ENCODE data around the gene GRIN2A. TPM values are rescaled to one million over a fixed set of nuclear protein-coding genes. Genes with fewer than 3 reads are reported as not detected.

The GRIN2A gene
- total RNA-seq, 4 donors from 2014 or later: 0.35 to 7.4 (median 1.5) TPM

DNA sequence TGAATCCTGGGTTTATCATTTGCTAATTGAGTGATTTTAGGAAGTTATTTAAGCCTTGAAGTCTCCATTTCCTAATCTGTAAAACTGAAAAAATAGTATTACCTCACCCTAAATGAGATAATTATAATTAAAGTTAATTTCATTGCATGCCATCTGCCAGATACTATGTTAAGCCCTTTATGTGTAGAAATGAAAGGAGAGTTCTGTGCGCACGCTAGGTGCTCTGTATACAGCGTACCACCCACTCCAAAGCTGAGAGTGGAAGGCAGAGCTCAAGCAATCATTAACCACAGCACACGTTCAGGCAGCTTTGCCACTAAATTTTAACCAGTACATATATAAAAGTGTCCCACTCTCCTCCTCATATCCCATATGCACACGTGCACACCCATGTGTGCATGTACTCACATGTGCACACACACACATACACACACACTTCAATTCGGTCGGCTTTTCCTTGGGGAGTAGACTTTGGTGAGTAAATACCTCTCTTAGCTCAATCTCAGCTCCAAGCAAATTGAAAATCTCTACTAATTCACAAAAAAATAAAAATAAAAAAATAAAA, 204.8 kb downstream of the GRIN2A start:
- no peak for TF ChIP-seq POLR2A (IDR thresholded peaks at IDR 0.05)
- TF ChIP-seq, protein P1, sequence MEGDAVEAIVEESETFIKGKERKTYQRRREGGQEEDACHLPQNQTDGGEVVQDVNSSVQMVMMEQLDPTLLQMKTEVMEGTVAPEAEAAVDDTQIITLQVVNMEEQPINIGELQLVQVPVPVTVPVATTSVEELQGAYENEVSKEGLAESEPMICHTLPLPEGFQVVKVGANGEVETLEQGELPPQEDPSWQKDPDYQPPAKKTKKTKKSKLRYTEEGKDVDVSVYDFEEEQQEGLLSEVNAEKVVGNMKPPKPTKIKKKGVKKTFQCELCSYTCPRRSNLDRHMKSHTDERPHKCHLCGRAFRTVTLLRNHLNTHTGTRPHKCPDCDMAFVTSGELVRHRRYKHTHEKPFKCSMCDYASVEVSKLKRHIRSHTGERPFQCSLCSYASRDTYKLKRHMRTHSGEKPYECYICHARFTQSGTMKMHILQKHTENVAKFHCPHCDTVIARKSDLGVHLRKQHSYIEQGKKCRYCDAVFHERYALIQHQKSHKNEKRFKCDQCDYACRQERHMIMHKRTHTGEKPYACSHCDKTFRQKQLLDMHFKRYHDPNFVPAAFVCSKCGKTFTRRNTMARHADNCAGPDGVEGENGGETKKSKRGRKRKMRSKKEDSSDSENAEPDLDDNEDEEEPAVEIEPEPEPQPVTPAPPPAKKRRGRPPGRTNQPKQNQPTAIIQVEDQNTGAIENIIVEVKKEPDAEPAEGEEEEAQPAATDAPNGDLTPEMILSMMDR (IDR thresholded peaks at IDR 0.05): no peak
- H3K9me3 ChIP-seq: no peaks in the 10 kb centered on the region

DNA sequence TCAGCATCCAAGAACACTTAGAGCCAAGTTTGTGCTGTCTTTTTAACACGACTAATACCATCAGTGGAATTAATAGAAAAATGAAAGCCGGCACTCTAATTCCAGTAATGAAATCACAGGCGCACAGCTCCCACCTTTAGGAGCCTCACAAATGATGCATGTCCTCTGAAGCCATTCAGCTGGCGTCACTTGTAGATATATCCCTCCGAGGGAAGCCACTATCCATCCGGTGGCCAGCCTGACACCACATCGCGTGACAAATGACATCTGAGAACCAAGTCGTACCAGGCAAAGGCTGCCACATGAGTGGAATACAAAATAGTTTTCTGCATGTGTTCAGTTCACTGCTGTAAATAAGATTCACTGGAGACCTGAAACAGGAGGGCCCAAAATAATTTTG, 205.6 kb downstream of the GRIN2A start:
- Histone ChIP-seq H3K9me3 (no peaks in the 10 kb centered on the region), H3K27ac (no peak overlapping the region), H3K4me1 (no peaks in the 10 kb centered on the region), H3K36me3 (no peaks in the 10 kb centered on the region), H3K4me3 (no peak overlapping the region), H3K27me3 (no peaks in the 10 kb centered on the region)
- no peak for DNase-seq
- TF ChIP-seq, protein P1 (IDR thresholded peaks at IDR 0.05): no peak
- TF ChIP-seq POLR2A (IDR thresholded peaks at IDR 0.05): no peak

More for the DNA sequence above, 204.8 kb downstream of the GRIN2A start:
- Histone ChIP-seq H3K27me3 (no peaks in the 10 kb centered on the region), H3K27ac (no peak overlapping the region), H3K4me3 (no peak overlapping the region), H3K4me1 (no peaks in the 10 kb centered on the region), H3K36me3 (no peaks in the 10 kb centered on the region)
- DNase-seq: no peak

DNA sequence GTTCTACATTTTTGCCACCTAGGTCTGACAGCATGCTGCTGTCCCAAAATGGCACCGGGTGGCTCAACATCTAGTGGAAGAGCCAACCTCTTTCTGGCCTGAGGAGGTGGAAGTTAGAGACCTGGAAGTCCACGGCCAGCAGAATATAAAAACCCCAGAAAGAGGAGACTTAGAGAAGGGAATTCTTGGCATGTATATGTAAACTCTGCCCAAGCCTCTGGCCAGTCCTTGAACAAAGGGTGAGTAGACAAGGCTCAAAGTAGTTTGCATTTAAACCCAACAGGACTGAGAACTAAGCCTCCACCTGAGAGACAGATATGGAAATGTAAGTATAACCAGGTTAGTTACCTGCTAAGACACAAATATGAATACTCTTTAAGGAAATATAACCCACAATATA, 210.3 kb downstream of the GRIN2A start:
- Histone ChIP-seq H3K4me3 (no peak overlapping the region), H3K4me1 (no peaks in the 10 kb centered on the region), H3K27ac (no peak overlapping the region), H3K27me3 (no peaks in the 10 kb centered on the region), H3K9me3 (no peaks in the 10 kb centered on the region), H3K36me3 (no peaks in the 10 kb centered on the region)
- no peak for DNase-seq
- TF ChIP-seq, protein P1 (IDR thresholded peaks at IDR 0.05): no peak
- no peak for TF ChIP-seq POLR2A (IDR thresholded peaks at IDR 0.05)

DNA sequence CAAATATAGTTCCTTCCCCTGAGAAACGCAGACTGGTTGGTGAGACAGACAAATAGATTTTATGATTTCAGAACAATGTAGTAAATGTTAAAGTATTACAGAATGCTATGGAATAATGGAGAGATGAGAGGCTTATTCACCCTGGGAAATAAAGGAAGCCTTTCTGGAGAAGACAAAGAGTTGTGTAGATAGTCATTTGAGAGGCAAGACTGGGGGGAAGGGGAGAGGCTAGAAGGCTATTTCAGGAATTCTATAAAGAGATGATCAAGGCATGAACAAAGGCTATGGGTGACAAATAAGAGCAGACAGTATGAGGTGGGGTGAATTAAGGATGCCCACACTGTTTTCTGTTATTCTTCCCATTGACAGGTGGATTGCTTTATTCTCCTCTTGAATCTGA, 211.4 kb downstream of the GRIN2A start:
- Histone ChIP-seq H3K36me3 (no peaks in the 10 kb centered on the region), H3K9me3 (no peaks in the 10 kb centered on the region), H3K27ac (no peak overlapping the region), H3K27me3 (no peaks in the 10 kb centered on the region), H3K4me1 (no peaks in the 10 kb centered on the region), H3K4me3 (no peak overlapping the region)
- TF ChIP-seq POLR2A (IDR thresholded peaks at IDR 0.05): no peak
- TF ChIP-seq, protein P1 (IDR thresholded peaks at IDR 0.05): no peak
- DNase-seq: no peak

DNA sequence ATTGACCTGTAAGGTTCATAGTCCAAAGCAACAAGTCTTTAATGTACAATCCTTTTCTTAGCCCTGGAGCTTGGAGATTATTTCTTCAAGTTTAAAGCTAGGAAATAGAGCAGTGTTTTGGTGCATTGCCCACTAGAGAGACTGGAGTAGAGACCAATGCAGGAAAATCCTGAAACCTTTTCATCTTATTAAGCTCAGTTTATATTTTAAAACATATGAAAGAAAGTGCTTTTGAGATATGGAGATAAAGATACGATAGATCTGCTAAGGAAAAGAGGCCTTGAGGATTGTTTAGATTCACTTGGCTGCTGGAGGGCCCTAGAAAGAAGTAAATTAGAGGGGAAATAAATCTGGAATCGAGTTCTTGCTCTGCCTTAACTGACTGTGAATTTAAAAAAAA, 212.0 kb downstream of the GRIN2A start:
- H3K27ac ChIP-seq: no peak overlapping the region
- no peaks in the 10 kb centered on the region for H3K9me3 ChIP-seq
- TF ChIP-seq POLR2A (IDR thresholded peaks at IDR 0.05): no peak
- TF ChIP-seq, protein P1 (IDR thresholded peaks at IDR 0.05): no peak
- no peak overlapping the region for H3K4me3 ChIP-seq
- no peaks in the 10 kb centered on the region for H3K27me3 ChIP-seq
- H3K4me1 ChIP-seq: no peaks in the 10 kb centered on the region
- no peaks in the 10 kb centered on the region for H3K36me3 ChIP-seq
- DNase-seq: no peak

DNA sequence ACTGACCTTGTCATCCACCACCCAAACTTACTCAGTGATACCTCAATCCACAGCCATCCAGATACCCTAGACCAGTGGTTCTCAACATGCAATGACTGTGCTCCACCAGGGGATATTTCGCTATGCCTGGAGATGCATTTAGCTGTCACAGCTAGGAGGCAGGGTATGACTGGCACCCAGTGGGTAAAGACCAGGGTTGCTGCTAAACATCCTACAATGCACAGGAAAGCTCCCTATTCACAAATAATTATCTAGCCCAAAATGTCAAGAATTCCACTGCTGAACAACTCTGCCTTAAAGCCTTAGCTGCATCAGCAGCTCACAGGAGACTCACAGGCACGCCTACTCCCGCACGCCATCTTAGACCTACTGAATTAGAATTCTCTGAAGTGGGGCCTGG, 212.6 kb downstream of the GRIN2A start:
- H3K4me3 ChIP-seq: no peak overlapping the region
- no peaks in the 10 kb centered on the region for H3K27me3 ChIP-seq
- no peaks in the 10 kb centered on the region for H3K9me3 ChIP-seq
- H3K4me1 ChIP-seq: no peaks in the 10 kb centered on the region
- H3K27ac ChIP-seq: no peak overlapping the region
- TF ChIP-seq POLR2A (IDR thresholded peaks at IDR 0.05): no peak
- no peaks in the 10 kb centered on the region for H3K36me3 ChIP-seq
- no peak for DNase-seq

Measured in Peyer's patch (tissue), 4 donors.